HepG2 (cell line): Measurements from ENCODE around the gene TCF19. TPM values are rescaled to one million over a fixed set of nuclear protein-coding genes. Genes with fewer than 3 reads are reported as not detected.

Experiments used
- ATAC-seq: fragments of 200-7000 bp; cut with Tn5 transposase; 3 replicates; pipeline ENCODE4 v1.9.1; 2020; ENCODE audit warnings: mild to moderate bottlenecking, moderate library complexity
- BruUV-seq: library from RNA; stranded (reverse); fragments of 400-500 nt; replicated peaks from 2 replicates; lab custom pipeline; 2021; lab: Mats Ljungman, UMichigan
- CTCF ChIA-PET: fragments of 300-600 bp; formaldehyde crosslinking; extraction: SDS; loops from one replicate; lab custom pipeline; 2021; ENCODE audit warnings: low total read pairs, inconsistent platforms, low intra/inter-chr PET ratio; lab: Yijun Ruan, JAX
- POLR2A ChIA-PET: fragments of 350-600 bp; sonication (Branson Sonifier 250); formaldehyde crosslinking; loops from one replicate; lab custom pipeline; 2020; ENCODE audit warnings: antibody characterized with exemption, inconsistent platforms; lab: Yijun Ruan, JAX
- DNase-seq: peaks from one replicate; pipeline ENCODE4 v3.0.0-alpha.2; 2015; ENCODE audit warnings: low spot score
- FAIRE-seq: peaks from 3 replicates; lab custom pipeline; 2011; peaks lifted over from hg19 to GRCh38; lab: Jason Lieb, UNC
- H2AFZ ChIP-seq: one replicate; pipeline ENCODE4 v1.6.1; 2011; ENCODE audit warnings: low read length, inconsistent platforms
- H3K27ac ChIP-seq: fragments of 300-600 bp; 3 replicates; pipeline ENCODE4 v1.8.0; 2011; ENCODE audit warnings: mixed run types, mild to moderate bottlenecking, mixed read lengths, low read length, inconsistent platforms; ENCODE audit not compliant: insufficient read depth; ENCODE audit errors: extremely low read length
- H3K27me3 ChIP-seq, 2 experiments: fragments of 200-600 bp in 1 of 2; 2 replicates in 1 of 2; 3 replicates in 1 of 2; pipeline versions ENCODE4 v1.6.0 to v1.8.0; 2011; ENCODE audit warnings: low read length in 2 of 2, mild to moderate bottlenecking in 2 of 2, moderate library complexity in 2 of 2, inconsistent platforms in 1 of 2; ENCODE audit not compliant: insufficient read depth in 2 of 2, control insufficient read depth in 1 of 2
- H3K36me3 ChIP-seq, 2 experiments: fragments of 200-600 bp in 1 of 2; replicated peaks in 1 of 2; 2 replicates in 1 of 2; 3 replicates in 1 of 2; pipeline versions ENCODE4 v1.5.1 to v1.8.0; 2011; ENCODE audit warnings: low read length in 2 of 2, inconsistent platforms in 1 of 2; ENCODE audit not compliant: insufficient read depth in 2 of 2, control insufficient read depth in 1 of 2
- H3K4me1 ChIP-seq: 2 replicates; pipeline ENCODE4 v1.5.1; 2012; ENCODE audit warnings: low read length, inconsistent platforms; ENCODE audit not compliant: insufficient read depth
- H3K4me2 ChIP-seq: 2 replicates; pipeline ENCODE4 v1.6.0; 2011; ENCODE audit warnings: low read depth, low read length, inconsistent platforms
- H3K4me3 ChIP-seq, 3 experiments: fragments of 200-600 bp in 1 of 3; sonication (generic), shearing (Covaris generic) in 1 of 3; replicated peaks in 1 of 3; 2 replicates each; pipeline ENCODE4 v1.5.1; 2011 to 2016; ENCODE audit warnings: low read length in 3 of 3, inconsistent platforms in 2 of 3, low read depth in 2 of 3, mild to moderate bottlenecking in 2 of 3, control low read depth in 1 of 3, mixed read lengths in 1 of 3; ENCODE audit not compliant: insufficient read depth in 1 of 3
- H3K79me2 ChIP-seq: one replicate; pipeline ENCODE4 v1.6.1; 2011; ENCODE audit warnings: low read length, inconsistent platforms; ENCODE audit not compliant: insufficient read depth
- H3K9ac ChIP-seq: 2 replicates; pipeline ENCODE4 v1.6.0; 2011; ENCODE audit warnings: mild to moderate bottlenecking, low read depth, low read length, inconsistent platforms; ENCODE audit not compliant: insufficient read depth
- H3K9me3 ChIP-seq: 2 replicates; pipeline ENCODE4 v1.5.1; 2012; ENCODE audit warnings: mild to moderate bottlenecking, low read length
- H4K20me1 ChIP-seq: 2 replicates; pipeline ENCODE4 v1.6.0; 2011; ENCODE audit warnings: inconsistent platforms, mild to moderate bottlenecking, low read length, moderate library complexity; ENCODE audit not compliant: insufficient read depth
- CERS6 ChIP-seq: sonication (generic); formaldehyde crosslinking; IDR thresholded peaks from 2 replicates; pipeline ENCODE4 v1.5.0; 2020; ENCODE audit warnings: missing genetic modification reagents
- HMG20B ChIP-seq: conservative IDR thresholded peaks from 2 replicates; pipeline ENCODE4 v1.6.1; 2016; ENCODE audit warnings: missing genetic modification reagents, missing compliant biosample characterization
- HNRNPUL1 ChIP-seq: fragments of 200-400 bp; formaldehyde crosslinking; IDR thresholded peaks from 2 replicates; pipeline ENCODE4 v1.6.1; 2017; ENCODE audit warnings: low read depth, mild to moderate bottlenecking, low read length, moderate library complexity
- JARID2 ChIP-seq: sonication (generic); formaldehyde crosslinking; IDR thresholded peaks from 2 replicates; pipeline ENCODE4 v1.8.1; 2023; ENCODE audit warnings: missing genetic modification reagents, inconsistent platforms; ENCODE audit not compliant: insufficient replicate concordance
- POLR2AphosphoS2 ChIP-seq: IDR thresholded peaks from 2 replicates; pipeline ENCODE4 v1.6.1; 2011; ENCODE audit warnings: low read depth, low read length, improper control_type of control experiment
- TBX2 ChIP-seq: sonication (generic); formaldehyde crosslinking; IDR thresholded peaks from 2 replicates; pipeline ENCODE4 v1.5.0; 2020; ENCODE audit warnings: missing genetic modification reagents, mild to moderate bottlenecking, borderline replicate concordance
- TP53 ChIP-seq: sonication (generic); formaldehyde crosslinking; conservative IDR thresholded peaks from 2 replicates; pipeline ENCODE4 v1.4.0; 2020; ENCODE audit warnings: missing genetic modification reagents
- UBTF ChIP-seq: sonication (generic); formaldehyde crosslinking; IDR thresholded peaks from 2 replicates; pipeline ENCODE4 v1.4.0; 2020; ENCODE audit warnings: mild to moderate bottlenecking, missing genetic modification reagents
- ZNF296 ChIP-seq: sonication (generic); formaldehyde crosslinking; conservative IDR thresholded peaks from 2 replicates; pipeline ENCODE4 v1.5.0; 2020; ENCODE audit warnings: mild to moderate bottlenecking, missing genetic modification reagents
- WGBS: methylation state at CpG from one replicate; pipeline ENCODE4 v1.1.6; 2017; ENCODE audit warnings: low lambda C conversion rate; 5-methylcytosine and 5-hydroxymethylcytosine counted together
- in situ Hi-C: cut with HindIII; loops from 2 replicates; pipeline ENCODE4 v1.10.0; 2017; ENCODE audit warnings: low pct_unique_long_range_greater_than_20kb; ENCODE audit not compliant: extremely low pct_ligation_motif_present
- intact Hi-C: fragments of 100-400 bp; cut with micrococcal nuclease; formaldehyde crosslinking; loops from one replicate; pipeline ENCODE4 v1.10.0; 2022; ENCODE audit not compliant: unreplicated experiment
- polyA plus RNA-seq, 8 experiments: library from polyadenylated mRNA; depleted of rRNA in 3 of 8; stranded (reverse) in 7 of 8; unstranded in 1 of 8; fragments of >200 nt; fragmentation: Illumina TruSeq in 4 of 8; extraction: Trizol in 4 of 8; gene quantifications; 2 replicates each; pipeline versions ENCODE4 v1.2.1 to v1.2.3, GENCODE V29; 2011 to 2016; ENCODE audit warnings: low read depth in 4 of 8, missing spikeins in 1 of 8, mixed read lengths in 1 of 8; ENCODE audit not compliant: insufficient read depth in 1 of 8
- total RNA-seq, 5 experiments: library from RNA; depleted of rRNA; stranded (reverse); fragments of >200 nt; fragmentation: Illumina TruSeq; extraction: Trizol; gene quantifications; 2 replicates each; pipeline ENCODE4 v1.2.3, GENCODE V29; 2016; ENCODE audit warnings: low read depth in 1 of 5

TCF19 gene
- total and polyA plus RNA-seq, 2 of the 13 experiments (the other 11 are each of a cell fraction or from before 2014, with no cell fraction given): 4.9 to 22.2 TPM

GRCh38 chr6:31179896-31180295 is 21.5 kb downstream of the TCF19 start:
- TF ChIP-seq HNRNPUL1 (no peak), POLR2AphosphoS2 (no peak), JARID2 (no peak), HMG20B (CRISPR knock-in tag) (no peak), ZNF296 (no peak), TBX2 (CRISPR knock-in tag) (no peak), TP53 (CRISPR knock-in tag) (no peak), UBTF (no peak), CERS6 (CRISPR knock-in tag) (no peak)
- ChIA-PET CTCF (no interaction called here), POLR2A (no interaction called here)
- Histone ChIP-seq H3K27ac (no peak overlapping the region), H4K20me1 (peaks cover 4% of the 10 kb centered on the region; the same call in 1 of the 2 replicates), H2AFZ (no peak overlapping the region), H3K4me1 (peaks cover 22% of the 10 kb centered on the region), H3K79me2 (peaks cover 44% of the 10 kb centered on the region), H3K36me3 (peaks cover 11 to 48% of the 10 kb centered on the region in 2 experiments), H3K27me3 (no peaks in the 10 kb centered on the region), H3K9me3 (no peaks in the 10 kb centered on the region), H3K4me2 (no peak overlapping the region), H3K4me3 (no peak overlapping the region), H3K9ac (no peak overlapping the region)
- no peak for FAIRE-seq
- in situ Hi-C loops: no loop called here
- no TSS peak for BruUV-seq
- intact Hi-C loops: no loop called here
- no peak for ATAC-seq
- DNase-seq: no peak
- whole genome bisulfite sequencing: 97% methylated on average over 8 of the region's 8 CpGs
